K562 (cell line): ENCODE data around the gene VPS37B. TPM values are rescaled to one million over a fixed set of nuclear protein-coding genes. Genes with fewer than 3 reads are reported as not detected.
A peak's percentile ranks its signal among the peaks of the same experiment; 100 is the strongest.

ENCODE experiments used
- ASH1L ChIP-seq: fragments of 450-650 bp; IDR thresholded peaks from 2 replicates; pipeline ENCODE4 v1.6.1; 2018; ENCODE audit warnings: borderline replicate concordance, mild to moderate bottlenecking, low read depth; ENCODE audit not compliant: partially characterized antibody
- BRD4 ChIP-seq: fragments of 200-600 bp; sonication (generic); IDR thresholded peaks from 2 replicates; pipeline ENCODE4 v1.6.1; 2017; ENCODE audit warnings: inconsistent platforms
- ETV6 ChIP-seq, 3 experiments: fragments of 150-350 bp in 1 of 3; sonication (generic) in 1 of 3; formaldehyde crosslinking in 1 of 3; IDR thresholded peaks; 2 replicates each; pipeline versions ENCODE4 v1.6.1 to v1.8.0; 2014 to 2022; ENCODE audit warnings: borderline replicate concordance in 2 of 3, low read depth in 2 of 3, antibody characterized with exemption in 1 of 3, low read length in 1 of 3, mild to moderate bottlenecking in 1 of 3, missing genetic modification reagents in 1 of 3
- GATAD2A ChIP-seq: fragments of 450-650 bp; IDR thresholded peaks from 2 replicates; pipeline ENCODE4 v1.6.1; 2017
- HDAC2 ChIP-seq: fragments of 450-650 bp; IDR thresholded peaks from 2 replicates; pipeline ENCODE4 v1.6.1; 2016; ENCODE audit warnings: mild to moderate bottlenecking
- IRF2 ChIP-seq: sonication (generic); formaldehyde crosslinking; IDR thresholded peaks from 2 replicates; pipeline ENCODE4 v1.8.1; 2022; ENCODE audit warnings: mild to moderate bottlenecking, missing genetic modification reagents
- MCM5 ChIP-seq: fragments of 450-650 bp; IDR thresholded peaks from 2 replicates; pipeline ENCODE4 v1.6.1; 2016; ENCODE audit warnings: low read depth
- POLR3G ChIP-seq: IDR thresholded peaks from 2 replicates; pipeline ENCODE4 v1.6.1; 2011; ENCODE audit not compliant: insufficient read length, insufficient replicate concordance; ENCODE audit errors: extremely low read depth
- SMARCE1 ChIP-seq: fragments of 450-650 bp; IDR thresholded peaks from 2 replicates; pipeline ENCODE4 v1.7.1; 2016; ENCODE audit warnings: mild to moderate bottlenecking
- SREBF2 ChIP-seq: sonication (generic); formaldehyde crosslinking; IDR thresholded peaks from 2 replicates; pipeline ENCODE4 v1.4.0; 2020; ENCODE audit warnings: mild to moderate bottlenecking, missing genetic modification reagents
- TCF7L2 ChIP-seq: fragments of 150-350 bp; IDR thresholded peaks from 2 replicates; pipeline ENCODE4 v1.6.1; 2016; ENCODE audit warnings: low read depth, mild to moderate bottlenecking, low read length, moderate library complexity
- TRIM28 ChIP-seq: fragments of 450-650 bp; IDR thresholded peaks from 2 replicates; pipeline ENCODE4 v1.6.1; 2017
- ZFP36 ChIP-seq: fragments of 150-350 bp; IDR thresholded peaks from 2 replicates; pipeline ENCODE4 v1.6.1; 2018; ENCODE audit warnings: low read length, low read depth; ENCODE audit not compliant: partially characterized antibody
- ZNF12 ChIP-seq: sonication (generic); formaldehyde crosslinking; IDR thresholded peaks from 2 replicates; pipeline ENCODE4 v1.4.0; 2020; ENCODE audit warnings: mild to moderate bottlenecking, missing genetic modification reagents
- ZNF232 ChIP-seq: sonication (generic); formaldehyde crosslinking; IDR thresholded peaks from 2 replicates; pipeline ENCODE4 v1.8.0; 2022; ENCODE audit warnings: mild to moderate bottlenecking, missing genetic modification reagents
- ZNF3 ChIP-seq: fragments of 250-450 bp; sonication (Bioruptor Pico); IDR thresholded peaks from 2 replicates; pipeline ENCODE4 v1.5.0; 2021; ENCODE audit warnings: mild to moderate bottlenecking, moderate library complexity
- ZNF444 ChIP-seq: fragments of 250-450 bp; sonication (Bioruptor Pico); IDR thresholded peaks from 2 replicates; pipeline ENCODE4 v1.4.0; 2020; ENCODE audit warnings: mild to moderate bottlenecking, moderate library complexity
- polyA plus RNA-seq, 8 experiments: library from polyadenylated mRNA; depleted of rRNA in 4 of 8; stranded (reverse) in 5 of 8; unstranded in 3 of 8; fragments of >200 nt; fragmentation: Nextera tagmentation in 2 of 8; fragmentation: Illumina TruSeq in 1 of 8; extraction: Ambion mirVana in 2 of 8; extraction: Trizol in 1 of 8; gene quantifications; 2 replicates each; pipeline versions ENCODE4 v1.2.1 to v1.2.3, GENCODE V29; 2011 to 2014; ENCODE audit warnings: inconsistent platforms in 1 of 8, missing spikeins in 1 of 8
- total RNA-seq, 7 experiments: library from RNA; depleted of rRNA in 6 of 7; stranded (reverse); fragments of >200 nt in 6 of 7; fragmentation: Illumina TruSeq in 2 of 7; extraction: Trizol in 2 of 7; gene quantifications; 2 replicates each; pipeline versions ENCODE4 v1.2.1 to v1.2.3, GENCODE V29; 2011 to 2021; ENCODE audit warnings: low replicate concordance in 1 of 7
- TF ChIP-seq, protein P1 (sequence below), 2 experiments: IDR thresholded peaks; 2 replicates each; pipeline ENCODE4 v1.6.1; 2012; ENCODE audit warnings: improper control_type of control experiment in 2 of 2, low read depth in 2 of 2, low read length in 2 of 2, borderline replicate concordance in 1 of 2
- TF ChIP-seq, protein P2 (sequence below): IDR thresholded peaks from 2 replicates; pipeline ENCODE4 v1.6.1; 2012; ENCODE audit warnings: low read depth, low read length, improper control_type of control experiment, borderline replicate concordance
- TF ChIP-seq, protein P3 (sequence below): sonication (generic); formaldehyde crosslinking; IDR thresholded peaks from 2 replicates; pipeline ENCODE4 v1.9.0; 2022; ENCODE audit warnings: mild to moderate bottlenecking, missing genetic modification reagents

VPS37B gene
- total and polyA plus RNA-seq, 9 of the 15 experiments (the other 6 are each of a cell fraction or from before 2014, with no cell fraction given), result 0.28 to 37.4 (median 17.9) TPM

DNA sequence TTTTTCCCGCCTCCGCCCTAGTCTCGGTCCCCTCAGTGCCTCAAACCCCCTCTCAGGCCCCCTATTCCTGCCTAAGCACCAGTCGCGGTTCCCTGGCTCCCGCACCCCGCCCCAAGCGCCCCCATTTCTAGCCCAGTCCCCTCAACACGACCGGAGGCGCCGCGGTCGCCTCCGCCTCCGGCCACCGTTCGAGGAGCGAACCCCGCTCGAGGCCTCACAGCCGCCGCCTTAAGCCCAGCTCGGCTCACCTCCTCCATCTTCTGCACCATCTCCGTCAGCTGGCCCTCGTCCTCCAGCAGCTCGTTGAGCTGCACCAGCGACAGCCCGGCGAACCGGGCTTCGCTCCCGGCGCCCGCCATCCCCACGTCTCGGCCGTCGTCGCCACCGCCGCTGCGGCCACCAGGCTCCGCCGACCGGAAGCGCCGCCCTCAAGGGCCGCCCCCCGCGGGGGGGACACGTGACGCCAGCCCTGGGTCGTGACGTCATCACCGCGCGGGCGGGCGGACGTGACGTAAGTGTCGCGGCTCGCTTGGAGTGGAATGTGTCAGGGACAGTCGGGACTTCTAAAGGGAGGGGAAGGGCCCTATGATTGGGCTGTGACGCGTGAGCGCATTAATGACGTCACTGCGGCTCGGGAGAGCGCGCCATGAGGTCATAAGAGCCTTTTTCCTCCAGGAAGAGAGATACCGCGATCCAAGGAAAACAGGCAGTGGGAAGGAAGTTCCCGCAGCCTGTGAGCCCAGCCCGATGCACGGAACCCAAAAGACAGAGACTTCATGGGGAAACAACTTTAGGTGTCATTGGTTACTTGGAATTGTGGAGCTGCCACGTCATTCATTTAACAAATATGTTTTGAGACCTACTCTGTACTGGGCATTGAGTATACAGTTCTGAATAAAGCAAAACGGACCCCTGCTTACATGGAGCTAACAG lies at the start of gene VPS37B (continued):
- TF ChIP-seq SMARCE1 (no peak; the same call in 1 of the 2 replicates), HDAC2 (no peak; the same call in 1 of the 2 replicates), ETV6 (IDR thresholded peaks at IDR 0.05; ENCODE audit: borderline replicate concordance in 1 of 2, low read depth in 2 of 2, low read length in 1 of 2) (no peak), ETV6 (CRISPR knock-in tag; IDR thresholded peaks at IDR 0.05; ENCODE audit: borderline replicate concordance) (peak; percentile 88), GATAD2A (peak; percentile 78; the same call in 1 of the 2 replicates), TCF7L2 (no peak), BRD4 (0 out of 2 replicates have a peak, but pooled peaks have one; percentile 31), TRIM28 (no peak; the same call in 1 of the 2 replicates), SREBF2 (CRISPR knock-in tag) (no peak), POLR3G (no peak), ZNF232 (CRISPR knock-in tag) (no peak), ASH1L (no peak), MCM5 (no peak), ZNF3 (CRISPR knock-in tag) (no peak), ZNF12 (no peak), ZNF444 (CRISPR knock-in tag) (no peak), IRF2 (no peak), ZFP36 (peak; percentile 83)
- TF ChIP-seq, protein P1, sequence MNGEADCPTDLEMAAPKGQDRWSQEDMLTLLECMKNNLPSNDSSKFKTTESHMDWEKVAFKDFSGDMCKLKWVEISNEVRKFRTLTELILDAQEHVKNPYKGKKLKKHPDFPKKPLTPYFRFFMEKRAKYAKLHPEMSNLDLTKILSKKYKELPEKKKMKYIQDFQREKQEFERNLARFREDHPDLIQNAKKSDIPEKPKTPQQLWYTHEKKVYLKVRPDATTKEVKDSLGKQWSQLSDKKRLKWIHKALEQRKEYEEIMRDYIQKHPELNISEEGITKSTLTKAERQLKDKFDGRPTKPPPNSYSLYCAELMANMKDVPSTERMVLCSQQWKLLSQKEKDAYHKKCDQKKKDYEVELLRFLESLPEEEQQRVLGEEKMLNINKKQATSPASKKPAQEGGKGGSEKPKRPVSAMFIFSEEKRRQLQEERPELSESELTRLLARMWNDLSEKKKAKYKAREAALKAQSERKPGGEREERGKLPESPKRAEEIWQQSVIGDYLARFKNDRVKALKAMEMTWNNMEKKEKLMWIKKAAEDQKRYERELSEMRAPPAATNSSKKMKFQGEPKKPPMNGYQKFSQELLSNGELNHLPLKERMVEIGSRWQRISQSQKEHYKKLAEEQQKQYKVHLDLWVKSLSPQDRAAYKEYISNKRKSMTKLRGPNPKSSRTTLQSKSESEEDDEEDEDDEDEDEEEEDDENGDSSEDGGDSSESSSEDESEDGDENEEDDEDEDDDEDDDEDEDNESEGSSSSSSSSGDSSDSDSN (IDR thresholded peaks at IDR 0.05; ENCODE audit: borderline replicate concordance in 1 of 2, low read depth in 2 of 2, low read length in 2 of 2), result peak; percentile 79 to 80; a peak in 3 of 4 replicates
- TF ChIP-seq, protein P2, sequence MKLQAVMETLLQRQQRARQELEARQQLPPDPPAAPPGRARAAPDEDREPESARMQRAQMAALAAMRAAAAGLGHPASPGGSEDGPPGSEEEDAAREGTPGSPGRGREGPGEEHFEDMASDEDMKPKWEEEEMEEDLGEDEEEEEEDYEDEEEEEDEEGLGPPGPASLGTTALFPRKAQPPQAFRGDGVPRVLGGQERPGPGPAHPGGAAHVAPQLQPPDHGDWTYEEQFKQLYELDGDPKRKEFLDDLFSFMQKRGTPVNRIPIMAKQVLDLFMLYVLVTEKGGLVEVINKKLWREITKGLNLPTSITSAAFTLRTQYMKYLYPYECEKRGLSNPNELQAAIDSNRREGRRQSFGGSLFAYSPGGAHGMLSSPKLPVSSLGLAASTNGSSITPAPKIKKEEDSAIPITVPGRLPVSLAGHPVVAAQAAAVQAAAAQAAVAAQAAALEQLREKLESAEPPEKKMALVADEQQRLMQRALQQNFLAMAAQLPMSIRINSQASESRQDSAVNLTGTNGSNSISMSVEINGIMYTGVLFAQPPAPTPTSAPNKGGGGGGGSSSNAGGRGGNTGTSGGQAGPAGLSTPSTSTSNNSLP, result no peak
- TF ChIP-seq, protein P3, sequence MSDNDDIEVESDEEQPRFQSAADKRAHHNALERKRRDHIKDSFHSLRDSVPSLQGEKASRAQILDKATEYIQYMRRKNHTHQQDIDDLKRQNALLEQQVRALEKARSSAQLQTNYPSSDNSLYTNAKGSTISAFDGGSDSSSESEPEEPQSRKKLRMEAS, result peak; percentile 87
- TF ChIP-seq, all 486 proteins: peak for 182
